NOMO-1 treated with DMSO at 0.1 percent for 48 hours (cell line): Measurements from ENCODE around the gene INHBE.
"Not testable (repeated sequence)": the region's sequence is repeated elsewhere in the genome, so short reads cannot be mapped to it uniquely, and the experiment has no call there.

Experiments used
- DNase-seq: peaks from one replicate; lab custom pipeline; 2025; ENCODE audit not compliant: unreplicated experiment; lab: John Stamatoyannopoulos, UW

INHBE gene

GRCh38 chr12:57441393-57441792, 13.7 kb upstream of the INHBE start:
- not testable (repeated sequence) for DNase-seq

GRCh38 chr12:57441846-57442427, 13.2 kb upstream of the INHBE start:
- no peak for DNase-seq

GRCh38 chr12:57444337-57444736, 10.8 kb upstream of the INHBE start:
- DNase-seq = not testable (repeated sequence)

- no peak for DNase-seq
Measured at GRCh38 chr12:57444744-57445143, 10.4 kb upstream of the INHBE start.

GRCh38 chr12:57446292-57446960, 8.7 kb upstream of the INHBE start:
- no peak for DNase-seq

GRCh38 chr12:57448669-57449068, 6.4 kb upstream of the INHBE start:
- DNase-seq = no peak

- no peak for DNase-seq
Measured at GRCh38 chr12:57449375-57449774, 5.7 kb upstream of the INHBE start.

GRCh38 chr12:57450057-57450456, 5.0 kb upstream of the INHBE start:
- no peak for DNase-seq

- no peak for DNase-seq
Measured at GRCh38 chr12:57451233-57451778, 3.8 kb upstream of the INHBE start.

GRCh38 chr12:57452181-57452936, 2.7 kb upstream of the INHBE start:
- DNase-seq = no peak

- peak; percentile 41 for DNase-seq
Measured at GRCh38 chr12:57452937-57453509, 2.1 kb upstream of the INHBE start.

GRCh38 chr12:57454213-57454565, 918 bp upstream of the INHBE start:
- no peak for DNase-seq

- no peak for DNase-seq
Measured at GRCh38 chr12:57455374-57456144, 452 bp downstream of the INHBE start.

- peak; percentile 56 for DNase-seq
Measured at GRCh38 chr12:57456145-57456700, 1.1 kb downstream of the INHBE start.

GRCh38 chr12:57456737-57457490, 1.8 kb downstream of the INHBE start:
- DNase-seq = no peak

- no peak for DNase-seq
Measured at GRCh38 chr12:57458665-57459054, 3.6 kb downstream of the INHBE start.

- DNase-seq = peak; percentile 96
Measured at GRCh38 chr12:57459055-57459749, 4.1 kb downstream of the INHBE start.

GRCh38 chr12:57459750-57460467, 4.8 kb downstream of the INHBE start, which contains the start of gene GLI1:
Gene GLI1 (plus strand): TSS chr12:57459785. CDS start chr12:57463692, 3,907 bp downstream.
- no peak for DNase-seq

- DNase-seq = no peak
Measured at GRCh38 chr12:57460468-57460784, 5.3 kb downstream of the INHBE start.
